Neural crest cell (in vitro differentiated cells): ENCODE results near the gene CIC. TPM values are rescaled to one million over a fixed set of nuclear protein-coding genes. Genes with fewer than 3 reads are reported as not detected.

Experiments used
- DNase-seq: peaks from one replicate; pipeline ENCODE4 v3.0.0; 2021; ENCODE audit warnings: low read depth, mixed read lengths, low spot score
- H3K27ac Mint-ChIP-seq: one replicate; pipeline ENCODE4 v1.8.0; 2021; ENCODE audit warnings: mild to moderate bottlenecking, mixed read lengths; ENCODE audit not compliant: unreplicated experiment
- H3K27me3 Mint-ChIP-seq: 2 replicates; pipeline ENCODE4 v1.8.0; 2021; ENCODE audit warnings: low read depth, mild to moderate bottlenecking, mixed read lengths
- H3K36me3 Mint-ChIP-seq: 2 replicates; pipeline ENCODE4 v1.8.0; 2021; ENCODE audit warnings: low read depth, mild to moderate bottlenecking, mixed read lengths
- H3K4me1 Mint-ChIP-seq: 2 replicates; pipeline ENCODE4 v1.8.0; 2021; ENCODE audit warnings: mixed read lengths
- H3K4me3 Mint-ChIP-seq: one replicate; pipeline ENCODE4 v1.8.0; 2021; ENCODE audit warnings: mild to moderate bottlenecking, mixed read lengths
- H3K9me3 Mint-ChIP-seq: 2 replicates; pipeline ENCODE4 v1.8.0; 2021; ENCODE audit warnings: mixed read lengths
- total RNA-seq: library from RNA; stranded (reverse); gene quantifications from 2 replicates; pipeline ENCODE4 v1.2.1, GENCODE V29; 2021
- TF ChIP-seq, protein P1 (sequence below): fragments of 200-600 bp; sonication (generic); conservative IDR thresholded peaks from 2 replicates; pipeline ENCODE4 v1.5.0; 2021; ENCODE audit warnings: antibody characterized with exemption, mild to moderate bottlenecking

The CIC gene
- total RNA-seq, 1 donor from 2014 or later, result 93.4 TPM

GRCh38 chr19:42230571-42230970 is 38.5 kb upstream of the CIC start:
- Mint-ChIP-seq H3K4me1 (peaks cover 15% of the 10 kb centered on the region), H3K27ac (no peak overlapping the region), H3K36me3 (peaks cover 34% of the 10 kb centered on the region), H3K4me3 (no peak overlapping the region), H3K27me3 (peaks cover 2% of the 10 kb centered on the region), H3K9me3 (no peaks in the 10 kb centered on the region)
- no peak for DNase-seq
- TF ChIP-seq, protein P1, sequence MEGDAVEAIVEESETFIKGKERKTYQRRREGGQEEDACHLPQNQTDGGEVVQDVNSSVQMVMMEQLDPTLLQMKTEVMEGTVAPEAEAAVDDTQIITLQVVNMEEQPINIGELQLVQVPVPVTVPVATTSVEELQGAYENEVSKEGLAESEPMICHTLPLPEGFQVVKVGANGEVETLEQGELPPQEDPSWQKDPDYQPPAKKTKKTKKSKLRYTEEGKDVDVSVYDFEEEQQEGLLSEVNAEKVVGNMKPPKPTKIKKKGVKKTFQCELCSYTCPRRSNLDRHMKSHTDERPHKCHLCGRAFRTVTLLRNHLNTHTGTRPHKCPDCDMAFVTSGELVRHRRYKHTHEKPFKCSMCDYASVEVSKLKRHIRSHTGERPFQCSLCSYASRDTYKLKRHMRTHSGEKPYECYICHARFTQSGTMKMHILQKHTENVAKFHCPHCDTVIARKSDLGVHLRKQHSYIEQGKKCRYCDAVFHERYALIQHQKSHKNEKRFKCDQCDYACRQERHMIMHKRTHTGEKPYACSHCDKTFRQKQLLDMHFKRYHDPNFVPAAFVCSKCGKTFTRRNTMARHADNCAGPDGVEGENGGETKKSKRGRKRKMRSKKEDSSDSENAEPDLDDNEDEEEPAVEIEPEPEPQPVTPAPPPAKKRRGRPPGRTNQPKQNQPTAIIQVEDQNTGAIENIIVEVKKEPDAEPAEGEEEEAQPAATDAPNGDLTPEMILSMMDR, result no peak

- Mint-ChIP-seq H3K36me3 (peaks cover 29% of the 10 kb centered on the region), H3K27ac (no peak overlapping the region), H3K27me3 (peaks cover 2% of the 10 kb centered on the region), H3K4me1 (peaks cover 15% of the 10 kb centered on the region), H3K4me3 (peak overlapping the region; percentile 12), H3K9me3 (no peaks in the 10 kb centered on the region)
- TF ChIP-seq, protein P1, result no peak
- DNase-seq, result no peak
Observed at GRCh38 chr19:42232435-42232834, 36.6 kb upstream of the CIC start.

- Mint-ChIP-seq H3K36me3 (peaks cover 29% of the 10 kb centered on the region), H3K27ac (no peak overlapping the region), H3K9me3 (no peaks in the 10 kb centered on the region), H3K4me1 (peaks cover 15% of the 10 kb centered on the region), H3K27me3 (peaks cover 2% of the 10 kb centered on the region), H3K4me3 (peak overlapping the region; percentile 56)
- TF ChIP-seq, protein P1, result no peak
- DNase-seq, result no peak
Observed at GRCh38 chr19:42233106-42233505, 35.9 kb upstream of the CIC start.

DNA sequence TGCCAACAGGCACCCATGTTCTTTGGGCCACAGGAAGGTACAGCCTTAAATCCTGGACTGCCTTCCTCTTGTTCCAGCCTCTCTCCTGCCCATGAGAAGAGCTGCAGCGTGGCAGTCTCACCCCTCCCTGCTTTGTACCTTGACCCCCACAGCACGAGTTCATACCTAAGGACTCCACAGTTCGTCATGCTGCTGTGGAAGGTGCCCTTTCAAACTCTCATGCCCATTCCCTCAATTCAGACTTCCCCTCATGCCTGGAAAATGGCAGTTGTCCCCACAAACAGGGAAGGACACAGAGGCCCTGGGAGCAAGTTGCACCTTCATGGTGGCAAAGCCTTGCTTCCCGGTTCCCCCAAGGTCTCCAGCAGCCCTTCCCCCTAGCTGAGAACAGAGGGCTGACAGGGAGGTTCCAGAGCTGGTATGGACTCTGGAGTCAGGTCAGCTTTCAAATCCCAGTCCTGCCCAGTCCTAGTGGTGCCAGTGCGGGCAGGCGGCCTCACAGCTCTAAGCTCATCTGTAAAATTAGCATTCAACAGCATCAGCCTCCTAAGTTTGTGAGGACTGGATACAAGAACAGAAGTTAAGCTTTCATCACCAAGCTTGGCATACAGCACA is 35.3 kb upstream of the CIC start:
- H3K4me1 Mint-ChIP-seq, result peaks cover 13% of the 10 kb centered on the region
- peaks cover 2% of the 10 kb centered on the region for H3K27me3 Mint-ChIP-seq
- H3K4me3 Mint-ChIP-seq, result peak overlapping the region; percentile 56
- TF ChIP-seq, protein P1, result no peak
- H3K36me3 Mint-ChIP-seq, result peaks cover 29% of the 10 kb centered on the region
- peak overlapping the region; percentile 69 for H3K27ac Mint-ChIP-seq
- no peaks in the 10 kb centered on the region for H3K9me3 Mint-ChIP-seq
- no peak for DNase-seq

GRCh38 chr19:42234364-42234763 is 34.7 kb upstream of the CIC start:
- H3K36me3 Mint-ChIP-seq, result peaks cover 27% of the 10 kb centered on the region
- H3K4me1 Mint-ChIP-seq, result peaks cover 10% of the 10 kb centered on the region
- H3K9me3 Mint-ChIP-seq, result no peaks in the 10 kb centered on the region
- DNase-seq, result no peak
- TF ChIP-seq, protein P1, result no peak
- peaks cover 2% of the 10 kb centered on the region for H3K27me3 Mint-ChIP-seq
- peak overlapping the region; percentile 19 for H3K4me3 Mint-ChIP-seq
- no peak overlapping the region for H3K27ac Mint-ChIP-seq
